Measurements from ENCODE around the gene RIPPLY3. TPM values are rescaled to one million over a fixed set of nuclear protein-coding genes. Genes with fewer than 3 reads are reported as not detected.
A peak's percentile ranks its signal among the peaks of the same experiment; 100 is the strongest.

RIPPLY3 gene
- total and polyA plus RNA-seq, 2 of the 13 experiments (the other 11 are each of a cell fraction or from before 2014, with no cell fraction given), result 0.09 to 2.9 TPM

DNA sequence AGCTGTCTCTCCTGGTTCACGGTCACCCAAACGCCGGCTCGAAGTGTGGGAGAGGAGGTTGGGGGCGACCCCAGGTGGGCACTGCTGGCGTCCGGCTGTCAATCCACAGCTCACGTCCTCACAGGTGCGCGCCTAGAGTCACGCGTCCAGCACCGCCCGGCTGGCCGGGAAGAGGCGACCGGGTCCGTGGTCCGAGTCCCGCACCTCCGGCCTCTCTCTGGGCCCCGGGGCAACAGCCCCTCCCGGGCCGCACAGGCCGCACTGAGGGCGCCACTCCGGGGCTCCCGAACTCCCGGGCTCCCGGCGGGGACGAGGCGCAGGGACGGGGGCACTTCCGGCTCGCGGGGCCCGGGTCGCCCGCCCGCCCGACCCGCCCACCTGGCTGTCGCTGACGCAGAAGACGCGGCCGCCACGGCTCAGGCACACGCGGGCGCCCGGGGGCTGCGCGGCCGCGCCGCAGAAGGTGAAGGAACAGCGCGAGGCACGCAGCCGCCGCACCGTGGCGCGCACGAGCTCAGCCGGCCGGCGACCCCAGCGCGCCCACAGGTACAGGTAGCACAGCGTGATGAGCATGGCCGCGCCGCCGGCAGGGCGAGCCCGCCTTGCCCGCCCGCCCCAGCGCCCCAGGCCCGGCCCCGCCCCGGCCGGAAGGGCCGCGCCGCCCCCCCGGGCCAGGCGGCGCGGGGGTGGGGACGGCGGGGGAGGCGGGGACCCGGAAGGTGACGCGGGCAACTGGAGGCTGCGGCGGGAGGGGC is 40.3 kb upstream of the RIPPLY3 start, which contains the start of gene HLCS (continued):
- TF ChIP-seq, protein P1, sequence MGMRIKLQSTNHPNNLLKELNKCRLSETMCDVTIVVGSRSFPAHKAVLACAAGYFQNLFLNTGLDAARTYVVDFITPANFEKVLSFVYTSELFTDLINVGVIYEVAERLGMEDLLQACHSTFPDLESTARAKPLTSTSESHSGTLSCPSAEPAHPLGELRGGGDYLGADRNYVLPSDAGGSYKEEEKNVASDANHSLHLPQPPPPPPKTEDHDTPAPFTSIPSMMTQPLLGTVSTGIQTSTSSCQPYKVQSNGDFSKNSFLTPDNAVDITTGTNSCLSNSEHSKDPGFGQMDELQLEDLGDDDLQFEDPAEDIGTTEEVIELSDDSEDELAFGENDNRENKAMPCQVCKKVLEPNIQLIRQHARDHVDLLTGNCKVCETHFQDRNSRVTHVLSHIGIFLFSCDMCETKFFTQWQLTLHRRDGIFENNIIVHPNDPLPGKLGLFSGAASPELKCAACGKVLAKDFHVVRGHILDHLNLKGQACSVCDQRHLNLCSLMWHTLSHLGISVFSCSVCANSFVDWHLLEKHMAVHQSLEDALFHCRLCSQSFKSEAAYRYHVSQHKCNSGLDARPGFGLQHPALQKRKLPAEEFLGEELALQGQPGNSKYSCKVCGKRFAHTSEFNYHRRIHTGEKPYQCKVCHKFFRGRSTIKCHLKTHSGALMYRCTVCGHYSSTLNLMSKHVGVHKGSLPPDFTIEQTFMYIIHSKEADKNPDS (CRISPR knock-in tag; IDR thresholded peaks at IDR 0.05), result no peak
- TF ChIP-seq RAD21 (CRISPR knock-in tag; IDR thresholded peaks at IDR 0.05) (0 out of 2 replicates have a peak, but pooled peaks have one; percentile 20), SNAPC2 (CRISPR knock-in tag; IDR thresholded peaks at IDR 0.05) (no peak), SRSF9 (IDR thresholded peaks at IDR 0.05; ENCODE audit: borderline replicate concordance, insufficient read depth, low read depth, low read length, poor library complexity, severe bottlenecking) (no peak), ZNF383 (CRISPR knock-in tag; IDR thresholded peaks at IDR 0.05; ENCODE audit: borderline replicate concordance) (no peak), KLF6 (CRISPR knock-in tag; IDR thresholded peaks at IDR 0.05) (peak; percentile 67; the same call in 1 of the 2 replicates), ZNF747 (CRISPR knock-in tag; IDR thresholded peaks at IDR 0.05; ENCODE audit: borderline replicate concordance) (0 out of 2 replicates have a peak, but pooled peaks have one; percentile 34), ZNF724P (CRISPR knock-in tag; IDR thresholded peaks at IDR 0.05; ENCODE audit: borderline replicate concordance) (no peak), NFE2 (CRISPR knock-in tag; IDR thresholded peaks at IDR 0.05) (no peak), ZNF557 (CRISPR knock-in tag; IDR thresholded peaks at IDR 0.05) (no peak), ZNF687 (CRISPR knock-in tag; IDR thresholded peaks at IDR 0.05) (peak; percentile 84), ZNF256 (CRISPR knock-in tag; conservative IDR thresholded peaks at IDR 0.05) (no peak), NONO (IDR thresholded peaks at IDR 0.05) (no peak), NONO (CRISPR knock-in tag; conservative IDR thresholded peaks at IDR 0.05) (peak; percentile 13; the same call in 1 of the 2 replicates), ZFP41 (CRISPR knock-in tag; IDR thresholded peaks at IDR 0.05; ENCODE audit: borderline replicate concordance) (no peak), ASH2L (IDR thresholded peaks at IDR 0.05; ENCODE audit: insufficient read length, low read depth, low read length) (no peak), ZNF441 (CRISPR knock-in tag; IDR thresholded peaks at IDR 0.05; ENCODE audit: borderline replicate concordance) (no peak), ZNF460 (CRISPR knock-in tag; IDR thresholded peaks at IDR 0.05; ENCODE audit: borderline replicate concordance) (no peak), ARID3A (IDR thresholded peaks at IDR 0.05; ENCODE audit: low read depth, low read length) (no peak)
- TF ChIP-seq, protein P2, sequence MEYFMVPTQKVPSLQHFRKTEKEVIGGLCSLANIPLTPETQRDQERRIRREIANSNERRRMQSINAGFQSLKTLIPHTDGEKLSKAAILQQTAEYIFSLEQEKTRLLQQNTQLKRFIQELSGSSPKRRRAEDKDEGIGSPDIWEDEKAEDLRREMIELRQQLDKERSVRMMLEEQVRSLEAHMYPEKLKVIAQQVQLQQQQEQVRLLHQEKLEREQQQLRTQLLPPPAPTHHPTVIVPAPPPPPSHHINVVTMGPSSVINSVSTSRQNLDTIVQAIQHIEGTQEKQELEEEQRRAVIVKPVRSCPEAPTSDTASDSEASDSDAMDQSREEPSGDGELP (IDR thresholded peaks at IDR 0.05; ENCODE audit: borderline replicate concordance, low read depth), result no peak
- TF ChIP-seq, protein P3, sequence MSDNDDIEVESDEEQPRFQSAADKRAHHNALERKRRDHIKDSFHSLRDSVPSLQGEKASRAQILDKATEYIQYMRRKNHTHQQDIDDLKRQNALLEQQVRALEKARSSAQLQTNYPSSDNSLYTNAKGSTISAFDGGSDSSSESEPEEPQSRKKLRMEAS (IDR thresholded peaks at IDR 0.05), result peak; percentile 76

All from HepG2 (cell line).